Activated CD4-positive, alpha-beta T cell treated with anti-CD3 and anti-CD28 coated beads for 1 hour (primary cell): ENCODE data around the gene ZDHHC12.

Source experiments
- DNase-seq: peaks from one replicate; pipeline ENCODE4 v3.0.0-alpha.2; 2020

Gene ZDHHC12

DNA sequence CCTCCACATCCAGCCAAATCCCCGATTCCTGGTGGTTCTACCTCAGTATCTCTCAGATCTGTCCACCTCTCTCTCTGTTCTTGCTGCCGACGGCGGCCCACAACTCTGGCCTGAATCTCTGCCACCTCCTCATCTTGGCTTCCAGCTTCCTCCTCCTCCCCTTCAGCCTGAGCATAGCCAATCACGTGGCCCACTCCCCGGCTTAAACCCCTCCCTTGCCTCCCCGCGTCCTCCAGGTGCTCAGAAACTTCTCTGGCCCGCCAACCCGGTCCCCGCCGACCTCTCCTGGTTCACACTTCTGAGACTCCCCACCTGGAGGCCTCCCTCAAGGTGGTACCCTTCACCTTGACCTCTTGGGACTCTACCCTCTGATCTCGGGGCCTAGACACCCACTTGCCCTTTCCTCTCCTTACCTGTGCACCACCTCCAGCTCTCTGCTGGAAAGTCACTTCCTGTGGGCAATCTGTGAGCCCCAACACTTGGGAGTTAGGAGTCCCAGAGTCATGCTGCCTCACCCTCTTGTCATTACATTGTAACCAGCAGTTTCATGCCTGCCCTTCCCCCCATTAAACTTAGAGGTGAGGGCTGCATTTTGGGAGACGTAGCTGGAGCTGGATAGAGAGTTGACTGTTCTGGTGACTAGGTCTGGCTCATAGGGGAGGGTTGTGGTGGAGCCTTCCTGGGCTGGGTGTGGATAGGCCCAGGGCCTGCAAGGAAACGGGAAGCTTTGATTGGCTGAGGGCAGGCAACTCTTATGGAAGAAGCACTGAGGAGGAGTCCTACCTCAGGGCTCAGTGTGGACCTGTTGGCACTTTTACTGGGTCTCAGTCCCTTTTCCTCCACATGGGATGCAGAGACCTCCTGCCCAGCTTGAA, 39.4 kb downstream of the ZDHHC12 start:
- DNase-seq, result peak; percentile 57

- DNase-seq, result no peak
Observed at GRCh38 chr9:128684065-128684324, 39.9 kb downstream of the ZDHHC12 start.

- DNase-seq, result no peak
Observed at GRCh38 chr9:128683340-128684064, 40.4 kb downstream of the ZDHHC12 start.

DNA sequence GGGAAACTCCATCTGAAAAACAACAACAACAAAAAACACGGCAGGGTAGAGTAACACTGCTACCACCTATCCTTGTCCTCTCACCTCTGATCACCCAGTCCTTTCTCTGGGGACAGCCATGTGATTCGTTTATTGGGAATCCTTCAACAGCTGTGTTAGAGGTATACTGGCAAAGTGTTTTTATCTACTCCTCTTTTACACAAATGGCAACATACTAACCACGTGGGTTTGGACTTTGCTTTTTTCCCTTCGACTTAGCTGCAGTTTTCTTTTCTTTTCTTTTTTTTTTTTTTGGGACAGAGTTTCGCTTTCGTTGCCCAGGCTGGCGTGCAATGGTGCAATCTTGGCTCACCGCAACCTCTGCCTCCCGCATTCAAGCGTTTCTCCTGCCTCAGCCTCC, 46.1 kb downstream of the ZDHHC12 start:
- DNase-seq, result no peak

DNA sequence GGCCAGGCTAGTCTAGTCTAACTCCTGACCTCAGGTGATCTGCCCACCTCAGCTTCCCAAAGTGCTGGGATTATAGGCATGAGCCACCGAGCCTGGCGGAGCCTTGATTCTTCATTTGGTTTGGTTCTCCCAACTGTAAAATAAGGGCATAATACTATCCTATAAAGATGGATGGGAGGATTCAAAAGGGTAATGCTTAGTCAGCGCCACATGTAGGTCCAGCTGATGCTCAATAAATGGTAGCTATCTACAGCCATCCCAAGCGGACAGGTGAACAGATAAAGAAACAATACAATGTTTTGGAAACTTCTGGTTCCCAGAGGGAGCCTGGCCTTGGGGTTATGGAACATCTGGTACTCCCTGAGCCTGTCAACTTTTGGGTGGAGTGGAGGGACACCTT, 48.5 kb downstream of the ZDHHC12 start:
- no peak for DNase-seq
